HG02571 (cell line): ENCODE results near the gene PBX4.

Experiments used
- ATAC-seq: cut with Tn5 transposase; IDR thresholded peaks from one replicate; pipeline ENCODE4 v1.9.1; 2021; ENCODE audit warnings: mild to moderate bottlenecking, moderate library complexity; ENCODE audit not compliant: unreplicated experiment

Gene PBX4

GRCh38 chr19:19541616-19542015, 76.9 kb downstream of the PBX4 start:
- no peak for ATAC-seq

DNA sequence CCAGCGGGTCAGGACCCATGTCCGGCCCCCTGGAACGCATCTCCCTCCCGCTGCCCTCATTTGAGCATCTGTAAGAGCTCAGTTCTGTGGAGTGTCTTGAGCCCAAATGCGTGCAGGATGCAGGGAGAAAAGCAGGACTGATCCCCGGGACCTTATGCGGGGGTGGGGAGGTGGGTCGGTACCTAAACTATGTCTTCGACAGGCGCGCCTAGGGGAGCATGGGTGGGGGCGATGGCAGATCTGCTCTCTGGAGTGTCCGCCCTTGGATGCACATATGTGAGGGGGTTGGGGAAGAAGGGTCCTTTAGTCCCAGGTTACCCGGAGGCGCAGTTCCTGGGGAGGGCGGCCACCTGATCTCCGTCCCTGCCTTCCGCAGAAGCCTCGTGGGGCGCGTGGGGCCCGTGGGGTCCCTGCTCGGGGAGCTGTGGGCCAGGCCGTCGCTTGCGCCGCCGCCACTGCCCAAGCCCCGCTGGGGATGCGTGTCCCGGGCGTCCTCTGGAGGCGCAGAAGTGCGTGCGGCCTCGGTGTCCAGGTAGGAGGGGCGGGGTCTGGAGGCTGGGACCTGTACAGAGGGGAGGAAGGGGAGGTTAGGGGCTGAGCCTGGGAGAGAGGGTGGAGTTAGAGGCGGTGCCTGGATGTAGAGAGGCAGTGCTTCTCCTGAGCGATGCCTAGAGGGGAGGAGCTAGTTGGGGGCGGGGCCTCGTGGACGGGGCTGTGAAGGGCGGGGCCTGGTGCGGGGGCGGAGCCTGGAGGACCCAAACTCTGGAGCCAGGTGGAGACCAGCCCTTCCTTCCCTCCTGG, 77.6 kb downstream of the PBX4 start:
- ATAC-seq, result no peak

DNA sequence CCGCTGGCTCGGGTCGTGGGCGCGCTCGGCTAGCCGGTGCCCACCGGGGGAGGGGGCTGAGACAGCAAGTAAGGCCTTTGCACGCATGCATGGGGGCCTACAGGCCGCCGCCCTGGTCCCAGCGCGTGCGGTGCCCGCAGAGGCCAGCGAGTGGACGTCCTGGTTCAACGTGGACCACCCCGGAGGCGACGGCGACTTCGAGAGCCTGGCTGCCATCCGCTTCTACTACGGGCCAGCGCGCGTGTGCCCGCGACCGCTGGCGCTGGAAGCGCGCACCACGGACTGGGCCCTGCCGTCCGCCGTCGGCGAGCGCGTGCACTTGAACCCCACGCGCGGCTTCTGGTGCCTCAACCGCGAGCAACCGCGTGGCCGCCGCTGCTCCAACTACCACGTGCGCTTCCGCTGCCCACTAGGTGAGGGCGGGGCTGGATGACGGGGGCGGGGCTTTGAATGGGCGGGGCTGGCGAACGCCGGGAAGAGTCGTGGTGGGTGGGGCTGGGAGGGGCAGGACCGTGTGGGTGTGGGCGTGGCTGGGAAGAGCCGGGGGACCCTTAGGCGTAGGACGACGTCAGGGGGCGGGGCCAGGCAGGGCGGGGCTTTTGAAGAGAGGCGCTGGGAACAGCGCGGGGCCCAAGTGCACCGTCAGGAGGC, 78.3 kb downstream of the PBX4 start:
- ATAC-seq, result no peak

- ATAC-seq, result no peak
These were observed 78.8 kb downstream of the PBX4 start for GRCh38 chr19:19539698-19540063.

GRCh38 chr19:19538785-19539166, 79.7 kb downstream of the PBX4 start:
- no peak for ATAC-seq

DNA sequence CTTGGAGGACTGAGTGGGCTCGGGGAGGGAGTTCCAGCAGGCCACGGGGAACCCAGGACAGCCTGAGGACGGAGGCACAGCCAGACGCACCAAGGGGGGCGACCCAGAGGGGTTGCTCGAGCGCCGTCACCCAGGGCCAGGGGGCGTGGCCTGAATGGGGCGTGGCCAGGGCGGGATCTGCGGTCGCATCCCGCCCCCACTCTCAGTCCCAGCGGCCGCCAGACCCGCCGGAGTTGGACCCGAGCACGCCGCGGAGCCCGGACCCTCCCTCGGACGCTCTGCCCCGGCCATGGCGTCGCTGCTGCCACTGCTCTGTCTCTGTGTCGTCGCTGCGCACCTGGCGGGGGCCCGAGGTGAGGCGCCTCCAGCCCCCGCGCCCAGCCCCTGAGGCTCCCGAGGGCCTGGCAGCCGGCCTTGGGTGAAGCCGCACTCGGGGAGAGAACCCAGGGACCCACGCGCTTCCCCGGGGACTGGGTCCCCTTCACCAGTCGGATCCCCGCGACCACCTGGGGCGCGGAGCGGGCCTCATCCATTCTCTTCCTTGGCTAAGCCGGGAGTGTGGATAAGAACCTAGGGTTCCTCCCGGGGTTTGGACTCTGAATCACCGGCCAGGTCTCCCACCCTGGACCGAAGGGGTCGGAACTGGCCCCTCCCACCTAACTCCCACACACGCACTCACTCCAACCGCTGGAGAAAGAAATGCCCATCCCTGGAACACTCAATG, 80.3 kb downstream of the PBX4 start, which contains the start of gene CILP2:
TSS of gene CILP2 (plus strand) at position 205 of the 724 bp plus-strand sequence. CDS start at position 290, 85 bp downstream.
- ATAC-seq, result no peak

GRCh38 chr19:19537075-19538048, 81.1 kb downstream of the PBX4 start:
- no peak for ATAC-seq

DNA sequence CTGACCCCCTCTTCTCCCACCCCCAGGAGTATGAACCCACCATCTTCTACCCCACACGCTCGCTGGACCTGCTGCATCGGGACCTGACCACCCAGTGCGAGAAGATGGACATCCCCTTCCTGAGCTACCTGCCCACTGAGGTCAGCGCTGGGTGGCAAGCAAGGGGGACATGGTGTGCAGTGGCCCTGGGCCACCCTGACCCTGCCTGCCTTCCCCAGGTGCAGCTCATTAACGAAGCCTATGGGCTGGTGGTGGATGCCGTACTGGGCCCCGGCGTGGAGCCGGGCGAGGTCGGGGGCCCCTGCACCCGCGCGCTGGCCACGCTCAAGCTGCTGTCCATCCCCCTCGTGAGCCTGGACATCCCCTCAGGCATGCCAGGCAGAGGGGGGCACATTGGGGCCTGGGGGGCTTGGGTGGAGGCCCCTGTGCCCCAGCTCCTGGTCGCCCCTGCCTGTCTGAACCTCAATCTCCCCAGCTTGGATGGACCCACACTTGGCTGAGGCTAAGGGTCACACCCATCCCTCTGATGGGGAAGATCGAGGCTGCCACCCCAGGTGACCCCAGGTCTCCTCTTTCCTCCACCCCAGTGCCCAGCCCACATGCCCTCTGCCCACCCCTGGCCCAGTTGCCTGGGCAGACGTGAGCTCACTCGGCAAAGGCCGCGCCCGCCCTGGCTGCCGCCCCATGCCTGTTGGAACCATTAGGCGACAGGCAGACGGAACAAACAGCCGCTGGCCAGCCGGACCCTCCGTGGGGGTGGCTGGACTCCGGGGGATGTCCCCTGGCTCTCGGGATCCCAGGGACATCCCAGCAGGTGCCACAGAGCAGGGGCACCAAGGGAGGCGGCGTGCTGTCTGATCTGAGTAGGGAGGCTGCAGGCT, 82.9 kb downstream of the PBX4 start:
- no peak for ATAC-seq

DNA sequence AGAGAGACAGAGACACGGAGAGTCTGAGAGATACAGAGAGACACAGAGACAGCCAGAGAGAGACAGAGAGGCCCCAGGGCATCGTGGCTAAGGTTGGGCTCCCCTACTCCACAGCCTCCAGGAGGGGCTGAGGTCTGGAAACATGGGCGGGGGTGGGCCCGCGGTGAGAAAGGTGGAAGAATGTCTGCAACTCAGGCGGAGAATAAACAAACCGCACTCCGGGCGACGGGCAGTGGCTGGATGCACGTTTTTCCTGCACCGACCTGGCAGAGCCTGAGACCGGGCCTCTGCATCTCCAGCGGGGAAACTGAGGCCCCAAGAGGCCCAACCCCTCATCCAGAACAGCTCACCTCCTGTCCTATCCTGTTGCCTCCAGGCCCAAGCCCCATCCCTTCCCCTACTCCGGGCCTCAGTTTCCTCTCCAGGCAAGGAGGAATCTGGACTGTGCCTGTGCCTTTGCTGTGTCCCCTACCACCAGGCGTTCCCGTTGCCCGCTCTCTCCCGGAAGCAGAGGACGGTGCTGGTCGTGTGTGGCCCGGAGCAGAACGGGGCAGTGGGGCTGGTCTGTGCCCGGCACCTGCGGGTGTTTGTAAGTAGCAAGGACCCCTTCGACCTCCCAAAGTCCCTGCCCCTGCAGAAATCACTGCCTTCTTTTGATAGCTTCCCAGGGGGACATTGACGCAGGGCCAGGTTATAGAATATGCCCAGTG, 83.8 kb downstream of the PBX4 start:
- no peak for ATAC-seq

GRCh38 chr19:19533841-19534240, 84.6 kb downstream of the PBX4 start:
- no peak for ATAC-seq

- ATAC-seq, result no peak
These were observed 85.4 kb downstream of the PBX4 start for GRCh38 chr19:19532806-19533701.

DNA sequence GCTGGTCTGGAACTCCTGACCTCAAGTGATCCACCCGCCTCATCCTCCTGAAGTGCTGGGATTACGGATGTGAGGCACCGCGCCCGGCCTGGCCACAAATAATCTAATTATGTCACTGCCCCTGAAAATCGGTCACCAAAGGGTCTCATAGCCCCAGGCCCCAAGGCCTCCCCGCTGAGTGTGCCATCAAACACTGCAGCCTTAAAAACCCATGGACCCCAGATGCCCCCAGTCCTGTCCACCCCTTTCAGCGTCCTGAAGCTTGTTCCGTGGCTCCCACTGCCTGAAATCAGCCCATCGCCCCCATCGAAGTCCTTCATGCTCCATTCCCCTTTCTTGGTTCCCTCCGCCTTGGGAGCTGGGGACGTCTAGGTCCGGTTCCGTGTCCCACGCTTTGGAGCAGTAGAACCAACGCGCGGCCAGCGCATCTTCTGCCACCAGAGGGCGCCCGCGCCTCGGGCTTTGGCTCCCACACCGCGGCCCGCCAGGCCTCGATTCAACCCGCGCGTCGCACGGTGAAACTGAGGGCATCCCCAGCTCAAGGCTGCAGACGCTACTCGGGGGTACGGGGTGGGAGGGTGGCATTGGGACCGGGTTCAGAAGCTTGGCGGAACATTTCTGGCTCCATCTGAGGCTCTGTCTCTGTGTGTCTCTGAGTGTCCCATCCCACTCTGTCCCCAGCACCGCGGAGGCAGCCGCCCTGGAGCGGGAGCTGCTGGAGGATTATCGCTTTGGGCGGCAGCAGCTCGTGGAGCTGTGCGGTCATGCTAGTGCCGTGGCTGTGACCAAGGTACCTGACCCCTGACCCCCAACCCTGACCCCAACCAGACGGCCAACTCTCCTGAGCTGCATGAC, 86.3 kb downstream of the PBX4 start:
- ATAC-seq, result no peak

- ATAC-seq, result no peak
These were observed 87.6 kb downstream of the PBX4 start for GRCh38 chr19:19530889-19531288.

- no peak for ATAC-seq
These were observed 88.1 kb downstream of the PBX4 start for GRCh38 chr19:19530423-19530804.

DNA sequence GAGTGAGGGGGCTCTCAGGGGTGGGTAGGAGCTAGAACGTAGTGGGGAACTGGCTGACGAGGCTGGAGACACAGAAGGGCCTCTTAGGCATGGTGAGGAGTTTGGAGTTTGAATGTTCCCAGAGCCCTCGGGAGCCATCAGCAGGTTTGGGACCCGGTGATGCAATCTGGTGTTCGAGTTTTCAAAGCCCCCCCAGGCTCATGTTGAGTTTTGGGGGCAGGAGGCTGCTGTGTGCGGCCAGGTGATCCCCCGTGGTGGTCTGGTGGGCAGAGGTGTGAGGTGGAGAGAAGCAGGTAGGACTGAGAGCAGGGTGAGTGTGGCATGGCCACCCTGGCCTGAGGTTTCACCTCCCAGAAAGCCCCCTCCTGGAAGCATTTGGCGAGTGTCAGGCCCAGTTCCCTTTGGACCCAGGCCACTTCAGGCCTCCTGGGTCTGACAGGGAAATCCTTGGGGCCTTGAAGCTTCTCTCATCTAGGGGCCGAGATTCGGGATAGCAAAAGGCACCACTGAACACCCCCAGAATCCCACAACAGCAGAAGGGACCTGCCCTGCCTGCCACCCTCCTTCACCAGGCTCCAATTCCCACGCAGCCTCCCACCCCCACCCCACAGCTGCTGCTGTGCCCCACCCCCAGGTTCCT, 88.6 kb downstream of the PBX4 start:
- ATAC-seq, result no peak

- ATAC-seq, result no peak
These were observed 89.6 kb downstream of the PBX4 start, which contains the start of gene YJEFN3 for GRCh38 chr19:19528721-19529490. Gene YJEFN3, plus strand, starts transcription at chr19:19528911. Its CDS starts 22 bp downstream, at chr19:19528933.
